OCI-LY3 (cell line): ENCODE measurements around the gene MYT1.

Source experiments
- EZH2phosphoT487 ChIP-seq: fragments of 200-600 bp; shearing (Covaris generic); IDR thresholded peaks from 2 replicates; pipeline ENCODE4 v1.6.1; 2018; ENCODE audit warnings: antibody characterized with exemption, mixed run types, low read depth
- TF ChIP-seq, protein P1 (sequence below): fragments of 200-600, 300-600 bp; sonication (generic); IDR thresholded peaks from 2 replicates; pipeline ENCODE4 v1.5.1; 2014; ENCODE audit warnings: antibody characterized with exemption, low read length, low read depth

- TF ChIP-seq, protein P1, sequence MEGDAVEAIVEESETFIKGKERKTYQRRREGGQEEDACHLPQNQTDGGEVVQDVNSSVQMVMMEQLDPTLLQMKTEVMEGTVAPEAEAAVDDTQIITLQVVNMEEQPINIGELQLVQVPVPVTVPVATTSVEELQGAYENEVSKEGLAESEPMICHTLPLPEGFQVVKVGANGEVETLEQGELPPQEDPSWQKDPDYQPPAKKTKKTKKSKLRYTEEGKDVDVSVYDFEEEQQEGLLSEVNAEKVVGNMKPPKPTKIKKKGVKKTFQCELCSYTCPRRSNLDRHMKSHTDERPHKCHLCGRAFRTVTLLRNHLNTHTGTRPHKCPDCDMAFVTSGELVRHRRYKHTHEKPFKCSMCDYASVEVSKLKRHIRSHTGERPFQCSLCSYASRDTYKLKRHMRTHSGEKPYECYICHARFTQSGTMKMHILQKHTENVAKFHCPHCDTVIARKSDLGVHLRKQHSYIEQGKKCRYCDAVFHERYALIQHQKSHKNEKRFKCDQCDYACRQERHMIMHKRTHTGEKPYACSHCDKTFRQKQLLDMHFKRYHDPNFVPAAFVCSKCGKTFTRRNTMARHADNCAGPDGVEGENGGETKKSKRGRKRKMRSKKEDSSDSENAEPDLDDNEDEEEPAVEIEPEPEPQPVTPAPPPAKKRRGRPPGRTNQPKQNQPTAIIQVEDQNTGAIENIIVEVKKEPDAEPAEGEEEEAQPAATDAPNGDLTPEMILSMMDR = no peak
- TF ChIP-seq EZH2phosphoT487 = no peak
Observed at GRCh38 chr20:64212755-64213154, 48.5 kb downstream of the MYT1 start.
